IMR-90 (cell line): ENCODE results near the gene FBXO28. TPM values are rescaled to one million over a fixed set of nuclear protein-coding genes. Genes with fewer than 3 reads are reported as not detected.
A peak's percentile ranks its signal among the peaks of the same experiment; 100 is the strongest.

ENCODE experiments used
- ATAC-seq: fragments of 200-7000 bp; cut with Tn5 transposase; 2 replicates; pipeline ENCODE4 v1.9.1; 2020; ENCODE audit warnings: low read depth, mild to moderate bottlenecking, moderate library complexity
- BruUV-seq: library from RNA; stranded (reverse); fragments of 400-500 nt; replicated peaks from 2 replicates; lab custom pipeline; 2021; lab: Mats Ljungman, UMichigan
- CTCF ChIA-PET: fragments of 300-600 bp; formaldehyde crosslinking; extraction: SDS; loops from one replicate; lab custom pipeline; 2021; ENCODE audit warnings: antibody characterized with exemption; lab: Yijun Ruan, JAX
- POLR2A ChIA-PET: fragments of 300-600 bp; sonication (Branson Sonifier 250); formaldehyde crosslinking; loops from one replicate; lab custom pipeline; 2022; ENCODE audit warnings: antibody characterized with exemption; ENCODE audit not compliant: unreplicated experiment; lab: Charles Lee
- DNase-seq: peaks from one replicate; pipeline ENCODE4 v3.0.0; 2013
- H2AFZ ChIP-seq: replicated peaks from 2 replicates; pipeline ENCODE3; 2013; ENCODE audit warnings: low read length, mild to moderate bottlenecking; ENCODE audit not compliant: poor library complexity
- H2AK5ac ChIP-seq: 2 replicates; pipeline ENCODE4 v1.6.1; 2013; ENCODE audit warnings: low read depth, low read length, inconsistent platforms
- H2AK9ac ChIP-seq: replicated peaks from 2 replicates; pipeline ENCODE3; 2013; ENCODE audit warnings: mild to moderate bottlenecking, low read depth, low read length, moderate library complexity; ENCODE audit not compliant: poor library complexity
- H2BK120ac ChIP-seq: 2 replicates; pipeline ENCODE4 v1.6.1; 2013; ENCODE audit warnings: low read depth, low read length, inconsistent platforms
- H2BK15ac ChIP-seq: 3 replicates; pipeline ENCODE4 v1.6.1; 2013; ENCODE audit warnings: low read depth, low read length, inconsistent platforms
- H2BK20ac ChIP-seq: 2 replicates; pipeline ENCODE4 v1.6.1; 2013; ENCODE audit warnings: low read depth, mild to moderate bottlenecking, inconsistent platforms, low read length, moderate library complexity
- H2BK5ac ChIP-seq: 2 replicates; pipeline ENCODE4 v1.6.1; 2013; ENCODE audit warnings: mild to moderate bottlenecking, low read depth, low read length, inconsistent platforms; ENCODE audit not compliant: poor library complexity, severe bottlenecking
- H3K14ac ChIP-seq: replicated peaks from 2 replicates; pipeline ENCODE4 v1.6.1; 2013; ENCODE audit warnings: low read depth, low read length, inconsistent platforms
- H3K18ac ChIP-seq: 2 replicates; pipeline ENCODE4 v1.6.1; 2013; ENCODE audit warnings: low read depth, low read length, control low read depth
- H3K23ac ChIP-seq: 2 replicates; pipeline ENCODE4 v1.6.1; 2013; ENCODE audit warnings: low read depth, low read length, inconsistent platforms
- H3K27ac ChIP-seq: 2 replicates; pipeline ENCODE4 v1.5.1; 2013; ENCODE audit warnings: mild to moderate bottlenecking, control low read depth, low read length; ENCODE audit not compliant: insufficient read depth
- H3K27me3 ChIP-seq: 2 replicates; pipeline ENCODE4 v1.6.1; 2013; ENCODE audit warnings: low read length; ENCODE audit not compliant: control insufficient read depth, insufficient read depth
- H3K36me3 ChIP-seq: 2 replicates; pipeline ENCODE4 v1.6.1; 2013; ENCODE audit warnings: low read length, mixed read lengths; ENCODE audit not compliant: control insufficient read depth, insufficient read depth
- H3K4ac ChIP-seq: 2 replicates; pipeline ENCODE4 v1.6.1; 2013; ENCODE audit warnings: low read depth, low read length, inconsistent platforms
- H3K4me1 ChIP-seq: 2 replicates; pipeline ENCODE4 v1.6.1; 2013; ENCODE audit warnings: low read length, mixed read lengths; ENCODE audit not compliant: control insufficient read depth, insufficient read depth
- H3K4me2 ChIP-seq: 2 replicates; pipeline ENCODE4 v1.6.1; 2013; ENCODE audit warnings: low read depth, mild to moderate bottlenecking, control low read depth, low read length, moderate library complexity
- H3K4me3 ChIP-seq: 2 replicates; pipeline ENCODE4 v1.5.1; 2013; ENCODE audit warnings: low read depth, mild to moderate bottlenecking, control low read depth, low read length, moderate library complexity; ENCODE audit not compliant: insufficient read depth
- H3K56ac ChIP-seq: 2 replicates; pipeline ENCODE4 v1.6.1; 2013; ENCODE audit warnings: low read length, inconsistent platforms; ENCODE audit not compliant: insufficient read depth; ENCODE audit errors: extremely low read depth
- H3K79me1 ChIP-seq, 2 experiments: 2 replicates each; pipeline ENCODE4 v1.6.1; 2013; ENCODE audit warnings: low read length in 2 of 2, inconsistent platforms in 1 of 2, low read depth in 1 of 2
- H3K9ac ChIP-seq: 2 replicates; pipeline ENCODE4 v1.6.1; 2013; ENCODE audit warnings: low read depth, low read length, control low read depth
- H3K9me1 ChIP-seq: 2 replicates; pipeline ENCODE4 v1.6.1; 2013; ENCODE audit warnings: low read length, inconsistent platforms; ENCODE audit not compliant: insufficient read depth
- H3K9me3 ChIP-seq: 2 replicates; pipeline ENCODE4 v1.6.1; 2013; ENCODE audit warnings: low read length; ENCODE audit not compliant: control insufficient read depth, insufficient read depth
- H4K20me1 ChIP-seq: 2 replicates; pipeline ENCODE4 v1.6.1; 2013; ENCODE audit warnings: low read length, inconsistent platforms; ENCODE audit not compliant: insufficient read depth
- H4K5ac ChIP-seq: 2 replicates; pipeline ENCODE4 v1.6.1; 2013; ENCODE audit warnings: mild to moderate bottlenecking, low read depth, low read length, control low read depth
- H4K8ac ChIP-seq, 2 experiments: 2 replicates each; pipeline ENCODE4 v1.6.1; 2013; ENCODE audit warnings: low read depth in 2 of 2, low read length in 2 of 2, control low read depth in 1 of 2, inconsistent platforms in 1 of 2
- H4K91ac ChIP-seq: 2 replicates; pipeline ENCODE4 v1.6.1; 2013; ENCODE audit warnings: low read depth, low read length, inconsistent platforms; ENCODE audit not compliant: insufficient read depth
- NFE2L2 ChIP-seq: fragments of 150-350 bp; IDR thresholded peaks from 2 replicates; pipeline ENCODE4 v1.6.1; 2016; ENCODE audit warnings: low read depth, mild to moderate bottlenecking, low read length
- WGBS, 2 experiments: methylation state at CpG; one replicate each; pipeline versions ENCODE4 v1.1.5 to v1.1.7; 2013; ENCODE audit warnings: missing lambda C conversion rate in 2 of 2; ENCODE audit not compliant: insufficient read length in 1 of 2; ENCODE audit errors: extremely low coverage in 2 of 2; 5-methylcytosine and 5-hydroxymethylcytosine counted together
- dilution Hi-C: fragments of 300-500 bp; cut with HindIII; formaldehyde crosslinking; loops from one replicate; pipeline ENCODE4 v1.14.3; 2018; ENCODE audit warnings: low sequenced_read_pairs; ENCODE audit not compliant: unreplicated experiment
- in situ Hi-C: fragments of 300-500 bp; cut with MboI; formaldehyde crosslinking; loops from 3 replicates; pipeline ENCODE4 v1.14.3; 2019; ENCODE audit warnings: low sequenced_read_pairs, inconsistent platforms, mixed read lengths
- intact Hi-C: fragments of 100-400 bp; cut with micrococcal nuclease; formaldehyde crosslinking; loops from 2 replicates; pipeline ENCODE4 v1.10.0; 2022
- polyA plus RNA-seq, 3 experiments: library from polyadenylated mRNA; depleted of rRNA; stranded (reverse); fragments of >200 nt; gene quantifications; 2 replicates each; pipeline ENCODE4 v1.2.3, GENCODE V29; 2012; ENCODE audit warnings: low replicate concordance in 1 of 3
- total RNA-seq: library from RNA; depleted of rRNA; stranded (reverse); fragments of >200 nt; gene quantifications from 2 replicates; pipeline ENCODE4 v1.2.3, GENCODE V29; 2012
- TF ChIP-seq, protein P1 (sequence below): fragments of 150-350 bp; IDR thresholded peaks from 2 replicates; pipeline ENCODE4 v1.6.1; 2017; ENCODE audit warnings: mild to moderate bottlenecking, antibody characterized with exemption, low read length, low read depth
- TF ChIP-seq, protein P2 (sequence below): fragments of 150-350 bp; IDR thresholded peaks from 2 replicates; pipeline ENCODE4 v1.6.1; 2016; ENCODE audit warnings: low read depth, mild to moderate bottlenecking, low read length, moderate library complexity, borderline replicate concordance

FBXO28 gene
- total and polyA plus RNA-seq, 2 of the 4 experiments (the other 2 are of a cell fraction) = 11.6 to 22.6 TPM

DNA sequence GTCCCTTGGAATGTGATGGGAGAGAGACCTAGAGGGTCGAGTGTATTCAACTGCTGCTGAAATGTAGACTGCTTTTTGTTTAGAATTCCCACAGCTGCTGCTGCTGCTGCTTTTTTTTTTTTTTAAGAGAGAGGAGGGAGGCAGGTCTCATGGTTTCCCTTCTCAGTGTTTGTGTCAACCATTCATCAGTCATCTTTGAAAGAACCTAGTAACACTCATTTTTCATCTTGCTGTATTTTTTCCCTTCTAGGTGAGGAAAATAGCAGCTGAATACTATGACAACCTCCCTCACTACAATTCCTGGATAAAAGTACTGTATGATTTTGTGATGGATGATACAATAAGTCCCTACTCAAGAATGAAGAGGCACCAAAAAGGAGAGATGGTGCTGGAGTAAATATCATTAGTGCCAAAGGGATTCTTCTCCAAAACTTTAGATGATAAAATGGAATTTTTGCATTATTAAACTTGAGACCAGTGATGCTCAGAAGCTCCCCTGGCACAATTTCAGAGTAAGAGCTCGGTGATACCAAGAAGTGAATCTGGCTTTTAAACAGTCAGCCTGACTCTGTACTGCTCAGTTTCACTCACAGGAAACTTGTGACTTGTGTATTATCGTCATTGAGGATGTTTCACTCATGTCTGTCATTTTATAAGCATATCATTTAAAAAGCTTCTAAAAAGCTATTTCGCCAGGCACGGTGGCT is 78.3 kb downstream of the FBXO28 start:
- POLR2A ChIA-PET = interaction anchor here (0.5 kb wide), 1 partner anchor 9 kb away, joined by 3 read pairs; the partner anchor contains the start of gene DEGS1
- no peak for DNase-seq
- Histone ChIP-seq H2AK9ac (no peak overlapping the region), H3K4ac (no peak overlapping the region), H4K5ac (no peak overlapping the region), H2BK15ac (no peak overlapping the region), H3K9me3 (no peaks in the 10 kb centered on the region), H4K20me1 (peaks cover 37% of the 10 kb centered on the region), H3K4me3 (no peak overlapping the region), H3K9ac (no peak overlapping the region), H3K79me1 (peaks cover 10 to 57% of the 10 kb centered on the region in 2 experiments), H3K36me3 (peaks cover 23% of the 10 kb centered on the region), H3K4me2 (no peak overlapping the region), H2BK120ac (no peak overlapping the region), H3K27ac (no peak overlapping the region), H2AFZ (no peak overlapping the region), H3K23ac (no peak overlapping the region), H4K8ac (no peak overlapping the region), H3K4me1 (peaks cover 2% of the 10 kb centered on the region; the same call in 1 of the 2 replicates), H2BK20ac (no peak overlapping the region), H3K18ac (no peak overlapping the region), H3K56ac (no peak overlapping the region), H3K27me3 (no peaks in the 10 kb centered on the region), H3K14ac (no peak overlapping the region), H3K9me1 (peaks cover 2% of the 10 kb centered on the region; the same call in 1 of the 2 replicates), H2BK5ac (no peak overlapping the region), H4K91ac (no peak overlapping the region), H2AK5ac (no peak overlapping the region)
- CTCF ChIA-PET = interaction anchor here (0.6 kb wide), 1 partner anchor 1058 kb away, joined by 8 read pairs; no protein-coding TSS in a partner anchor
- intact Hi-C loops (no loop called here), dilution Hi-C loops (no loop called here), in situ Hi-C loops (no loop called here)
- ATAC-seq = no peak
- BruUV-seq = TSS peak; percentile 80
- WGBS, 2 experiments = 100% methylated on average over 1 of the region's 5 CpGs; no CpG with 5 or more reads in 1 of the 2 experiments
- TF ChIP-seq, protein P1, sequence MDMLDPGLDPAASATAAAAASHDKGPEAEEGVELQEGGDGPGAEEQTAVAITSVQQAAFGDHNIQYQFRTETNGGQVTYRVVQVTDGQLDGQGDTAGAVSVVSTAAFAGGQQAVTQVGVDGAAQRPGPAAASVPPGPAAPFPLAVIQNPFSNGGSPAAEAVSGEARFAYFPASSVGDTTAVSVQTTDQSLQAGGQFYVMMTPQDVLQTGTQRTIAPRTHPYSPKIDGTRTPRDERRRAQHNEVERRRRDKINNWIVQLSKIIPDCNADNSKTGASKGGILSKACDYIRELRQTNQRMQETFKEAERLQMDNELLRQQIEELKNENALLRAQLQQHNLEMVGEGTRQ = no peak
- TF ChIP-seq, protein P2, sequence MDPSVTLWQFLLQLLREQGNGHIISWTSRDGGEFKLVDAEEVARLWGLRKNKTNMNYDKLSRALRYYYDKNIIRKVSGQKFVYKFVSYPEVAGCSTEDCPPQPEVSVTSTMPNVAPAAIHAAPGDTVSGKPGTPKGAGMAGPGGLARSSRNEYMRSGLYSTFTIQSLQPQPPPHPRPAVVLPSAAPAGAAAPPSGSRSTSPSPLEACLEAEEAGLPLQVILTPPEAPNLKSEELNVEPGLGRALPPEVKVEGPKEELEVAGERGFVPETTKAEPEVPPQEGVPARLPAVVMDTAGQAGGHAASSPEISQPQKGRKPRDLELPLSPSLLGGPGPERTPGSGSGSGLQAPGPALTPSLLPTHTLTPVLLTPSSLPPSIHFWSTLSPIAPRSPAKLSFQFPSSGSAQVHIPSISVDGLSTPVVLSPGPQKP = no peak
- TF ChIP-seq NFE2L2 = no peak
